NCI-H2107 treated with DMSO at 0.1 percent for 48 hours (cell line): ENCODE results near the gene RABAC1.

Experiments
- DNase-seq: peaks from one replicate; lab custom pipeline; 2025; ENCODE audit not compliant: unreplicated experiment; lab: John Stamatoyannopoulos, UW

RABAC1 gene

GRCh38 chr19:41930322-41930722 is 28.8 kb downstream of the RABAC1 start:
- DNase-seq: no peak

DNA sequence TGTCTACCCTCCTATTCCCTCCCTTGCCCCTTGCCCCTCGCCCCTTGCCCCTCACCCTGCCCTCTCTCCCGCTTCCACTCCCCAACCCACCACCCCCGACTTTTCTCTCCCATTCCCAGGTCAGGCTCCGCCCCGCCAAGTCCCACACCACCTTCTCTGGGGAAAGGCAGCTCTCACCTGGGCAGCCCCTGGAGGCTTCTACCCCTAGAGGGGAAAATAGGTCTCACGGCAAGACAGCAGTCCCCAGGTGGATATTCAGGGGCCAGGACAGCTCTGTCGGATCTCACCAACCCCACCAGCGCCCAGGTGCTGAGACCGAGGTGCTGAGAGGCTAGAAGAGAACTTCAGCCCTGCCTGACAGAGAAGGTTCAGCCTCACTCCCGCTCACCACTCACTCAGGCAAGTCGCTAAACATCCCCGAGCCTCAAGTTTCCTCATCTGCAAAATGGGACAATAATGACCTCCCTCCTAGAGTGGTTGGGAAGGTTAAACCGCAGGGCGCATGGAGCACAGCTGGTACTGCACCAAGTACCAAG is 29.5 kb downstream of the RABAC1 start:
- DNase-seq: no peak

DNA sequence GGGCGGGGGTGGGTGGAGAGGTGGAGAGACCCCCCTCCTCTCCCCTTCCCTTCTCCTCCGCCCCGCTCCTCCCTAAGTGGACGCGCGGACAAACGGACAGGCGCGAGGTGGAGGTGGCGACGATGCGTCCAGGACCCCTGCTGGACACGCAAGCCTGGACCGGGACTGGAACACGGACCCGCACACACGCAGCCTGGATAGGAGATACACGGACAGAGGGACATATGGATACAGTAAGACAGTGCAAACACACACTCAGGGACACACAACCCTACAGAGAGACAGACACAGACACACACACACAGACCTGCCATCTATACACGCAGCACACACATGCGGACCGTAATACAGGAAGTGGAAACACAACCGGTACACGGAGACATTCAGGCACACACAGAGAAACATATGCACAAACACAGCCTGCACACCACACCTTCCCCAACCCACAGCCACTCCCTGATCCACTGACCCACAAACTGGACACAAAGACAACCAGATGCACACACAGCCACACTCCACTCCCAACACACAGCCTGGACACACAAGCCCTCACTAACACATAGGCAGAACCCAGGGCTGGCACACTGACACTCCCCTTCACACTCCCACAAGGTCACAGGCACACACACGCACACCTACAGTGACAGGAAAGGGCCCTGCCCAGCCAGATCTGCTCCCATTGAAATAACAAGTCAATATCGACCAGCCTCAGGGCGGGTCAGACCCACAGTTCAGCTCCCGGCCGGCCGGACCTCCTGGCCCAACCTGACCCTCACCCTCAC is 30.2 kb downstream of the RABAC1 start:
- DNase-seq: no peak

- DNase-seq: no peak
Measured at GRCh38 chr19:41928221-41928683, 30.9 kb downstream of the RABAC1 start, which contains the start of gene ERFL. ERFL (minus strand) TSS chr19:41928449; CDS start chr19:41912919, 15,530 bp downstream.

DNA sequence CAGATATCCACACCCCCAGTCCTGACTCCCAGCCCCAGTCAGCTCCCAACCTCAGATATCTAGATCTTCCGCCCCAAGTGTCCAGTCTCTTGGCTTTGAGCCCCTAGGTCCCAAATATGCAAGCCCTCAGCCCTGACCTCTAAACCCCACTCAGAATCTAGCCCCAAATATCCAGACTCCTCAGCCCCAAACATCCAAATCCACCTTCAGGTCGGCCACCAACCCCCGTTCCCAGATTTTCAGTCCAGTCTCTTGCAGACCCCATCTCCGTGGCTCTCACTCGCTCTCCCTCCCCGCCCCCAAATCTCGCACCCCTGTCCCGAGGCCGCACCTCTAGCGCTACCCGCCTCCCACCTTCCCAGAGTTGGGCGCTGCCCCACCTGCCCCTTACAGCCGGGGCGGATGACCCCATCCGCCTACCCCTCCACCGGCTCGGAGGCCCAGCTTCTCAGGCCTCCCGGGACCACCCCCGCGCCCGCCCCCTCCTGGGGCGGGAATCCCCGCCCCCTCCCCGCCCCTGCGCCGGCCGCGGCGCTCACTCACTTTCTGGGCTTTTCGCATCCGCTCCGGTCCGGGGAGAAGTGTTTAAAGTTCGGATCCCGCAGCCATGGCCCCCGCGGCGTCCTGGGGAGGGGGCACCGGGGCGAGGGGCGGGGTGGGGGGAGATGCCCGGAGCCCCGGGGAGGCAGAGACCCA is 31.5 kb downstream of the RABAC1 start:
- DNase-seq: no peak

GRCh38 chr19:41926763-41927496 is 32.2 kb downstream of the RABAC1 start:
- no peak for DNase-seq

- DNase-seq: no peak
Measured at GRCh38 chr19:41926028-41926762, 32.9 kb downstream of the RABAC1 start.

GRCh38 chr19:41925208-41926003 is 33.7 kb downstream of the RABAC1 start:
- DNase-seq: no peak

- no peak for DNase-seq
Measured at GRCh38 chr19:41924151-41925145, 34.7 kb downstream of the RABAC1 start.

DNA sequence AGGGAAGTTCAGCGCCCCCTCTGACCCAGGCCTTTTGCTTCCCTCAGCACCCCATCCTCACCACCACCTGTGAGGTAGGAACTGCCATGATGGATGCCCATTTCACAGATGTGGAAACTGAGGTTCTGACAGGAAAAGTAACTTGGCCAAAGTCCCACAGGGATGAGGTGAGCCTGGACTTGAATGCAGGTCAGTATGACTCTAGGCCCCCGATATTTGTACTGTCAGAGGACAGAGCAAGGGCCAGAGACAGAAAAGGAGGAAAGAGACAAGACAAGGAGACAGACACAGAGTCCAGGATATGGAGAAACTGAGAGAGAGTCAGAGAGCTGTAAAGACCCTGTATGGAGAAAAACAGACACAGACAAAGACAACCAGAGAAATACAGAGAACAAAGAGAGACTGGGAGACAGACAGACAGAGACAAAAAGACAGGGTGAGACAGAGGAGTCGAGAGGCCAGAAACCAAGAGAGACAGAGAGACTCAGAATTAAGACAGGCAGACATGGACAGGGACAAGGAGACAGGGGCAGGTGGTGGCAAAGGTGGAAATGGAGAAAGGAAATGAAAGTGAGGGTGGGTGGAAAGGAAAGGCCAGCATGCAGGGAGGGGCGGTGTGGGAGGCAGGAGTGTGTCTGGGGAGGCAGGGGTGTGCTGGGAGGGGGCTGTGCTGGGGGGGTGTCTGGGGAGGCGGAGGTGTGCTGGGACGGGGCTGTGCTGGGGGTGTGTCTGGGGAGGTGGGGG is 35.9 kb downstream of the RABAC1 start:
- DNase-seq: no peak

- DNase-seq: no peak
Measured at GRCh38 chr19:41922585-41922984, 36.5 kb downstream of the RABAC1 start.

DNA sequence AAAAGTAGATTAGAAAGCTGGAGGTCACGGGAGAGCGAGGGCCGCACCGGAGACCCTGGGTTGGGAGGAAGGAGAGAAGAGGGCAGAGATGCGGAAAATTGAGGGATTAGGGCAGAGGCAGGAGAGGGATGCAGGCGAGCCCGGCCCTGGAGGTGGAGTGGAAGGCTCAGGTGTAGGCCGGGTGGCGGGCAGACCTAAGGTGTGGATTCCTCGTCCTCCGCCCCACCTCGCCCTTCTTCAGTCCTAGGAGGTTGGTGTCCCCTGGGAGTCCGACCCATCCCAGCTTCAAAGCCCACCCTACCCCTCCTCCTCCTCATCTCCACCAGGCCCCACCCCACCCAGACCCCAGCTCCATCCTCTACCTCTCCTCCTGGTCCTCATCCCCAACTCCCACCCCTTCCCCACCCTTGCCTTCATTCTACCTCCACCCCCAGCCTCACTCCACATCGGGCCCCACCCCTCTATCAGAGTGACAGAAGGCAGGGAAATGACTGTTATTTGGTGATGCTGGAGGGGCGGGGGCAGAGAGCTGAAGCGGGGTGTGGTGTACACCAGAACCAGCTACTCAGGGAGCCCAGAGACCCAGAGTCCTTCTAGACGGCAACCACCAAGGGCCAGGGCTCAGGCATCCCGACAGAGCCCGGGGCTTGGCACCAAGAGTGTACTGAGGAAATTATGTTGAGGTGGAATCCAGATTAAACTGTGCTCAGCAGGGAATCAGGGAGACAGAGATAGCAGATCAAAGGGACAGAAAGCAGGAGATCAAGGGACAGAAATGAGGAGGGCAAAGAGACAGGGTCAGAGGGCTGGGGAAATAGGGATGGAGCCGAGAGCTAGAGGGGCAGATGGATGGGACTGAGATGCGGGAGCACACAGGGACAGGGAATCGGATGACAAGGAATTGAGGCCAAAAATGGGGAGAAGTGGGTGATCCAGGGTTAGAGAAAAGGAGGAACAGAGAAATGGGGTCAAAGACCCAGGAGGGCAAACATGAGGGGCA is 37.2 kb downstream of the RABAC1 start:
- no peak for DNase-seq

DNA sequence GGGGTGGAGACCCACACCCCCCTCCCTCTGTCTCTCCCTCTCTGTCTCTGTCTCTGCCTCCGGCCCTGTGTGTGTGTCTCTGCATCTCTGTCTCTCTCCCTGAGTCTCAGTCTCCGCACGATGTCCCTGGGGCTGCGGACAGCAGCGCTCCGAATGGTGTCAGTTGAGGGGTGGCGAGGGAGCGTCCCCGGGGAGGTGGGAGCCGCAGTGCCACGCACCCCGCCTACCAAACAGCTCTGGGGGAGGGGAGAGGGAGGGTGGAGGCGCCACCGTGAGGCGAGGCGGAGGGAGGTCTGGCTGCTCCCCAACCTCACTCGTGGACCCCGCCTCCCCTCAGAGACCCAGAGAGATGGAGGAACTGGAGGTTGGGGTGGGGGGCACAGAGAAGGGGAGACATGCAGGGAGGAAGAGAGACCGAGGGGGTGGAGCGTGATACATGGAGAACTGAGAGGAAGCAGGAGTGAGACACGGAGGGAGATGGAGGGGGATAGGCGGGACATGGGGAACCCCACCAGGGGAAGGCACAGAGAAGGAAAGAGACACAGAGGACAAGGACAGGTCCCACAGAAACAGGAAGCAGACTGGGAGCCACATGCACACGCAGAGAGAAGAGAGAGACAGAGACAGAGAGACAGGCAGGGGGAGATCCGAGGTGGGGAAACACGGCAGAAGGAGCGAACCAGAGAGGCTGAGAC is 38.1 kb downstream of the RABAC1 start:
- DNase-seq: no peak

DNA sequence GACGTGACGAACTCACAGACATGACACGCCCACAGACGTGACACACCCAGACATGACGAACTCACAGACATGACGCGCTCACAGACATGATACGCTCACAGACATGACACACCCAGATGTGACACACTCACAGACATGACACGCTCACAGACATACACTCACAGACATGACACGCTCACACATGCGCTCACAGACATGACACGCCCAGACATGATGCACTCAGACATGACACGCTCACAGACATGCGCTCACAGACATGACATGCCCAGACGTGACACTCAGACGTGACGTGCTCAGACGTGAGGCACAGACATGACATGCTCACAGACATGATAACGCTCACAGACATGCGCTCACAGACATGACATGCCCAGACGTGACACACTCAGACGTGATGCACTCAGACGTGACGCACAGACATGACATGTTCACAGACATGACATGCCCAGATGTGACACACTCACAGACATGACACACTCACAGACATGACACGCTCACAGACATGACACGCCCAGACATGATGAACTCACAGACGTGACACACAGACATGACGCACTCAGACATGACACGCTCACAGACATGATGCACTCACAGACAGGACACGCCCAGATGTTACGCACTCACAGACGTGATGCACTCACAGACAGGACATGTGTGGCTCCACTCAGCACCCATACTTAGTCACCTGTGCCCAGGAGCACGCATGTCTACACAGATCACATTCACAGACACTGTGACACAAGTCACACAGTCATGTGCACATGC is 39.0 kb downstream of the RABAC1 start:
- no peak for DNase-seq

GRCh38 chr19:41918653-41919244 is 40.4 kb downstream of the RABAC1 start:
- no peak for DNase-seq
